Neural cell (in vitro differentiated cells): ENCODE data around the gene PEX12. TPM values are rescaled to one million over a fixed set of nuclear protein-coding genes. Genes with fewer than 3 reads are reported as not detected.
"Not testable (repeated sequence)": the region's sequence is repeated elsewhere in the genome, so short reads cannot be mapped to it uniquely, and the experiment has no call there.

Experiments
- H2AFZ ChIP-seq: fragments of 200-600, 300-800 bp; sonication (generic), shearing (Covaris generic); 2 replicates; pipeline ENCODE4 v1.6.0; 2014; ENCODE audit warnings: low read depth, mild to moderate bottlenecking, antibody characterized with exemption, low read length, moderate library complexity
- H3F3A ChIP-seq: fragments of 200-600 bp; shearing (Covaris generic); 2 replicates; pipeline ENCODE4 v1.6.1; 2016; ENCODE audit warnings: mild to moderate bottlenecking, moderate library complexity, mixed read lengths, antibody characterized with exemption, low read length; ENCODE audit not compliant: insufficient read depth, poor library complexity, severe bottlenecking
- H3K27ac ChIP-seq: fragments of 200-600, 300-800 bp; sonication (generic), shearing (Covaris generic); 2 replicates; pipeline ENCODE4 v1.5.1; 2014; ENCODE audit warnings: mild to moderate bottlenecking, low read length, moderate library complexity
- H3K27me3 ChIP-seq: fragments of 300-800, 200-600 bp; sonication (generic), shearing (Covaris generic); 2 replicates; pipeline ENCODE4 v1.6.0; 2014; ENCODE audit warnings: mild to moderate bottlenecking, low read depth, low read length, moderate library complexity; ENCODE audit not compliant: insufficient read depth
- H3K36me3 ChIP-seq: fragments of 300-800, 200-600 bp; sonication (generic), shearing (Covaris generic); 2 replicates; pipeline ENCODE4 v1.5.1; 2014; ENCODE audit warnings: mild to moderate bottlenecking, antibody characterized with exemption, low read length, moderate library complexity; ENCODE audit not compliant: insufficient read depth
- H3K4me2 ChIP-seq: fragments of 300-800, 200-600 bp; sonication (generic), shearing (Covaris generic); 2 replicates; pipeline ENCODE4 v1.6.0; 2014; ENCODE audit warnings: mild to moderate bottlenecking, low read length
- H3K4me3 ChIP-seq: fragments of 300-800, 200-600 bp; sonication (generic), shearing (Covaris generic); 2 replicates; pipeline ENCODE4 v1.5.1; 2014; ENCODE audit warnings: mild to moderate bottlenecking, low read length, moderate library complexity
- H3K79me2 ChIP-seq: fragments of 200-600 bp; shearing (Covaris generic); replicated peaks from 2 replicates; pipeline ENCODE4 v1.6.0; 2014; ENCODE audit warnings: mild to moderate bottlenecking, low read length, moderate library complexity; ENCODE audit not compliant: insufficient read depth
- H3K9ac ChIP-seq: fragments of 300-800, 200-600 bp; sonication (generic), shearing (Covaris generic); 2 replicates; pipeline ENCODE4 v1.6.1; 2016; ENCODE audit warnings: mild to moderate bottlenecking, low read length, mixed read lengths
- H3K9me2 ChIP-seq: fragments of 200-600 bp; shearing (Covaris generic); 2 replicates; pipeline ENCODE4 v1.6.1; 2016; ENCODE audit warnings: mild to moderate bottlenecking, low read length, mixed read lengths; ENCODE audit not compliant: insufficient read depth
- H3K9me3 ChIP-seq: fragments of 200-600, 300-800 bp; sonication (generic), shearing (Covaris generic); 2 replicates; pipeline ENCODE4 v1.6.1; 2016; ENCODE audit warnings: mild to moderate bottlenecking, mixed run types, low read length, moderate library complexity, mixed read lengths
- H4K20me1 ChIP-seq: fragments of 200-600 bp; shearing (Covaris generic); 2 replicates; pipeline ENCODE4 v1.6.1; 2016; ENCODE audit warnings: mild to moderate bottlenecking, mixed run types; ENCODE audit not compliant: insufficient read depth
- CTCF ChIP-seq: fragments of 450-650 bp; IDR thresholded peaks from 2 replicates; pipeline ENCODE4 v1.5.1; 2014; ENCODE audit warnings: antibody characterized with exemption, mild to moderate bottlenecking, moderate library complexity; ENCODE audit not compliant: poor library complexity, severe bottlenecking
- EP300 ChIP-seq: fragments of 450-650 bp; conservative IDR thresholded peaks from 2 replicates; pipeline ENCODE4 v1.6.1; 2014; ENCODE audit warnings: antibody characterized with exemption, mild to moderate bottlenecking, moderate library complexity; ENCODE audit not compliant: poor library complexity, severe bottlenecking
- EZH2 ChIP-seq: fragments of 200-600, 300-800 bp; shearing (Covaris generic), sonication (generic); IDR thresholded peaks from 2 replicates; pipeline ENCODE4 v1.6.1; 2014; ENCODE audit warnings: antibody characterized with exemption, low read length, borderline replicate concordance, mild to moderate bottlenecking; ENCODE audit not compliant: insufficient read depth, poor library complexity, severe bottlenecking
- MXI1 ChIP-seq: fragments of 450-650 bp; conservative IDR thresholded peaks from 2 replicates; pipeline ENCODE4 v1.6.1; 2014; ENCODE audit warnings: antibody characterized with exemption, mild to moderate bottlenecking; ENCODE audit not compliant: poor library complexity, severe bottlenecking
- POLR2AphosphoS5 ChIP-seq: IDR thresholded peaks from 2 replicates; pipeline ENCODE4 v1.6.1; 2012
- RAD21 ChIP-seq: fragments of 450-650 bp; conservative IDR thresholded peaks from 2 replicates; pipeline ENCODE4 v1.6.1; 2014; ENCODE audit warnings: antibody characterized with exemption, mild to moderate bottlenecking, moderate library complexity
- SMC3 ChIP-seq: fragments of 450-650 bp; conservative IDR thresholded peaks from 2 replicates; pipeline ENCODE4 v1.6.1; 2014; ENCODE audit warnings: antibody characterized with exemption, mild to moderate bottlenecking, moderate library complexity; ENCODE audit not compliant: poor library complexity
- TAF1 ChIP-seq: IDR thresholded peaks from 2 replicates; pipeline ENCODE4 v1.6.1; 2012; ENCODE audit warnings: low read depth
- polyA plus RNA-seq: library from polyadenylated mRNA; depleted of rRNA; stranded (reverse); fragments of >200 nt; gene quantifications from 2 replicates; pipeline ENCODE4 v1.2.3, GENCODE V29; 2014
- TF ChIP-seq, protein P1 (sequence below): IDR thresholded peaks from 2 replicates; pipeline ENCODE4 v1.6.1; 2012; ENCODE audit warnings: borderline replicate concordance

PEX12 gene
- polyA plus RNA-seq, 1 donor from 2014 or later = 3.8 TPM

DNA sequence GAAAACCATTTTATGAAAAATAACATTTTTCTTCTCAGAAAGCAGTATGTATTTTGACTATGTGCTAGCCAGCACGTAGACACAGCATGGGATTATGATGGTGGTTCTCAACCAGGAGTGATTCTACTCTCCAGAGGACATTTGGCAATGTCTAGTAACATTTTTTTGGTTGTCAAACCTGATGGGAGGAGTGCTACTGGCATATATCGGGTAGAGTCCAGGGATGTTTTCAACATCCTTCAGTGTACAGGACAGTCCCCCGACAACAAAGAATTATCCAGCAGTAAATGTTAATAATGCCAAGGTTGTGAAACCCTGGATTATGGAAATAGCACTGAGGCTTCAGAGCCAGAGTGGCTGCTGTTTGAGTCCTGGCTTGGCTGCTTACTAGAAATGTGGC is 36.4 kb upstream of the PEX12 start:
- H3K36me3 ChIP-seq = peaks cover 7% of the 10 kb centered on the region
- H3K9me2 ChIP-seq = no peaks in the 10 kb centered on the region
- TF ChIP-seq POLR2AphosphoS5 (no peak), TAF1 (no peak), EP300 (no peak), EZH2 (no peak), SMC3 (no peak), RAD21 (no peak), CTCF (no peak), MXI1 (no peak)
- TF ChIP-seq, protein P1, sequence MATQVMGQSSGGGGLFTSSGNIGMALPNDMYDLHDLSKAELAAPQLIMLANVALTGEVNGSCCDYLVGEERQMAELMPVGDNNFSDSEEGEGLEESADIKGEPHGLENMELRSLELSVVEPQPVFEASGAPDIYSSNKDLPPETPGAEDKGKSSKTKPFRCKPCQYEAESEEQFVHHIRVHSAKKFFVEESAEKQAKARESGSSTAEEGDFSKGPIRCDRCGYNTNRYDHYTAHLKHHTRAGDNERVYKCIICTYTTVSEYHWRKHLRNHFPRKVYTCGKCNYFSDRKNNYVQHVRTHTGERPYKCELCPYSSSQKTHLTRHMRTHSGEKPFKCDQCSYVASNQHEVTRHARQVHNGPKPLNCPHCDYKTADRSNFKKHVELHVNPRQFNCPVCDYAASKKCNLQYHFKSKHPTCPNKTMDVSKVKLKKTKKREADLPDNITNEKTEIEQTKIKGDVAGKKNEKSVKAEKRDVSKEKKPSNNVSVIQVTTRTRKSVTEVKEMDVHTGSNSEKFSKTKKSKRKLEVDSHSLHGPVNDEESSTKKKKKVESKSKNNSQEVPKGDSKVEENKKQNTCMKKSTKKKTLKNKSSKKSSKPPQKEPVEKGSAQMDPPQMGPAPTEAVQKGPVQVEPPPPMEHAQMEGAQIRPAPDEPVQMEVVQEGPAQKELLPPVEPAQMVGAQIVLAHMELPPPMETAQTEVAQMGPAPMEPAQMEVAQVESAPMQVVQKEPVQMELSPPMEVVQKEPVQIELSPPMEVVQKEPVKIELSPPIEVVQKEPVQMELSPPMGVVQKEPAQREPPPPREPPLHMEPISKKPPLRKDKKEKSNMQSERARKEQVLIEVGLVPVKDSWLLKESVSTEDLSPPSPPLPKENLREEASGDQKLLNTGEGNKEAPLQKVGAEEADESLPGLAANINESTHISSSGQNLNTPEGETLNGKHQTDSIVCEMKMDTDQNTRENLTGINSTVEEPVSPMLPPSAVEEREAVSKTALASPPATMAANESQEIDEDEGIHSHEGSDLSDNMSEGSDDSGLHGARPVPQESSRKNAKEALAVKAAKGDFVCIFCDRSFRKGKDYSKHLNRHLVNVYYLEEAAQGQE = no peak

GRCh38 chr17:35612924-35613521 is 34.7 kb upstream of the PEX12 start:
- no peak overlapping the region for H3K4me3 ChIP-seq
- H3K4me2 ChIP-seq = no peak overlapping the region
- H3K9ac ChIP-seq = no peak overlapping the region
- H3K27ac ChIP-seq = no peak overlapping the region
- no peaks in the 10 kb centered on the region for H3K79me2 ChIP-seq
- H3F3A ChIP-seq = no peaks in the 10 kb centered on the region
- H3K9me3 ChIP-seq = no peaks in the 10 kb centered on the region
- peaks cover 8% of the 10 kb centered on the region for H4K20me1 ChIP-seq
- H3K9me2 ChIP-seq = no peaks in the 10 kb centered on the region
- TF ChIP-seq RAD21 = peak; percentile 82
- peak; percentile 85 for TF ChIP-seq SMC3
- no peak for TF ChIP-seq MXI1
- TF ChIP-seq CTCF = peak; percentile 79
- H2AFZ ChIP-seq = no peak overlapping the region
- peaks cover 2% of the 10 kb centered on the region for H3K36me3 ChIP-seq
- H3K27me3 ChIP-seq = no peaks in the 10 kb centered on the region

More for the DNA sequence above, 36.4 kb upstream of the PEX12 start:
- H3K9ac ChIP-seq = no peak overlapping the region
- no peak overlapping the region for H2AFZ ChIP-seq
- no peak overlapping the region for H3K4me3 ChIP-seq
- H3K9me3 ChIP-seq = no peaks in the 10 kb centered on the region
- H4K20me1 ChIP-seq = peaks cover 8% of the 10 kb centered on the region
- H3K27ac ChIP-seq = no peak overlapping the region
- no peak overlapping the region for H3K4me2 ChIP-seq
- H3K79me2 ChIP-seq = no peaks in the 10 kb centered on the region
- H3K27me3 ChIP-seq = no peaks in the 10 kb centered on the region
- no peaks in the 10 kb centered on the region for H3F3A ChIP-seq

DNA sequence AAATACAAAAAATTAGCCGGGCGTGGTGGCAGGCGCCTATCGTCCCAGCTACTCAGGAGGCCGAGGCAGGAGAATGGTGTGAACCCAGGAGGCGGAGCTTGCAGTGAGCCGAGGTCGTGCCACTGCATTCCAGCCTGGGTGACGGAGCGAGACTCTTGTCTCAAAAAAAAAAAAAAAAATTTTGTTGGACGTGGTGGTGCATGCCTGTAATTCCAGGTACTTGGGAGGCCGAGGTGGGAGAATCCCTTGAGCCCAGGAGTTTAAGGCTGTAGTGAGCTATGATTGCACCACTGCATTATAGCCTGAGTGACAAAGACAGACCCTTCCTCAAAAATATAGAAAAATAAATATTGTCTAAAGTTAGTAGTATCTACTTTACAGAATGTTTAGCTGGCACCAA is 32.4 kb upstream of the PEX12 start:
- not testable (repeated sequence) for H3K9ac ChIP-seq, H4K20me1 ChIP-seq, H2AFZ ChIP-seq, H3F3A ChIP-seq, H3K27me3 ChIP-seq, H3K9me3 ChIP-seq, H3K36me3 ChIP-seq, H3K4me3 ChIP-seq, H3K9me2 ChIP-seq, H3K27ac ChIP-seq, H3K79me2 ChIP-seq, H3K4me2 ChIP-seq
